ENCODE results near the gene COMMD10. TPM values are rescaled to one million over a fixed set of nuclear protein-coding genes. Genes with fewer than 3 reads are reported as not detected.

The COMMD10 gene
- total and polyA plus RNA-seq, 2 of the 8 experiments (the other 6 are each of a cell fraction or from before 2014, with no cell fraction given): 16.5 to 43.4 TPM

GRCh38 chr5:116075191-116075831 is 9.5 kb upstream of the COMMD10 start (continued):
- TF ChIP-seq, protein P1, sequence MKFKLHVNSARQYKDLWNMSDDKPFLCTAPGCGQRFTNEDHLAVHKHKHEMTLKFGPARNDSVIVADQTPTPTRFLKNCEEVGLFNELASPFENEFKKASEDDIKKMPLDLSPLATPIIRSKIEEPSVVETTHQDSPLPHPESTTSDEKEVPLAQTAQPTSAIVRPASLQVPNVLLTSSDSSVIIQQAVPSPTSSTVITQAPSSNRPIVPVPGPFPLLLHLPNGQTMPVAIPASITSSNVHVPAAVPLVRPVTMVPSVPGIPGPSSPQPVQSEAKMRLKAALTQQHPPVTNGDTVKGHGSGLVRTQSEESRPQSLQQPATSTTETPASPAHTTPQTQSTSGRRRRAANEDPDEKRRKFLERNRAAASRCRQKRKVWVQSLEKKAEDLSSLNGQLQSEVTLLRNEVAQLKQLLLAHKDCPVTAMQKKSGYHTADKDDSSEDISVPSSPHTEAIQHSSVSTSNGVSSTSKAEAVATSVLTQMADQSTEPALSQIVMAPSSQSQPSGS (IDR thresholded peaks at IDR 0.05; ENCODE audit: low read length): no peak
- TF ChIP-seq BCL11A (IDR thresholded peaks at IDR 0.05; ENCODE audit: low read depth in 2 of 2, low read length in 2 of 2) (no peak), SIN3A (conservative IDR thresholded peaks at IDR 0.05 in 1 of 2, IDR thresholded peaks at IDR 0.05 in 1 of 2; ENCODE audit: low read depth in 1 of 2, low read length in 2 of 2) (no peak), RBBP5 (IDR thresholded peaks at IDR 0.05; ENCODE audit: borderline replicate concordance, low read depth, low read length) (no peak), HDAC6 (IDR thresholded peaks at IDR 0.05; ENCODE audit: low read depth, low read length) (no peak), SIX5 (IDR thresholded peaks at IDR 0.05; ENCODE audit: low read depth, low read length) (no peak)

All from H1 (cell line).